GM12875 (cell line): ENCODE data around the gene SP140L.

Experiments used
- H3K4me3 ChIP-seq: one replicate; pipeline ENCODE4 v1.5.1; 2011; ENCODE audit warnings: low read depth, low read length, control low read depth
- CTCF ChIP-seq: IDR thresholded peaks from 2 replicates; pipeline ENCODE4 v1.5.1; 2011; ENCODE audit warnings: low read depth, mild to moderate bottlenecking, control low read depth, inconsistent platforms, low read length, moderate library complexity, borderline replicate concordance; ENCODE audit not compliant: insufficient read depth

Gene SP140L

GRCh38 chr2:230325316-230326243, 1.4 kb upstream of the SP140L start:
- TF ChIP-seq CTCF = no peak
- H3K4me3 ChIP-seq = no peak overlapping the region

GRCh38 chr2:230327418-230328154, 593 bp downstream of the SP140L start:
- peak overlapping the region; percentile 55 for H3K4me3 ChIP-seq
- TF ChIP-seq CTCF = no peak

GRCh38 chr2:230328155-230328458, 1.1 kb downstream of the SP140L start:
- TF ChIP-seq CTCF = no peak
- no peak overlapping the region for H3K4me3 ChIP-seq

- no peak for TF ChIP-seq CTCF
Observed at GRCh38 chr2:230329946-230330605, 3.1 kb downstream of the SP140L start.

GRCh38 chr2:230330725-230331124, 3.7 kb downstream of the SP140L start:
- no peak overlapping the region for H3K4me3 ChIP-seq

More at GRCh38 chr2:230329946-230330605, 3.1 kb downstream of the SP140L start:
- H3K4me3 ChIP-seq = no peak overlapping the region

GRCh38 chr2:230335461-230335863, 8.5 kb downstream of the SP140L start:
- no peak overlapping the region for H3K4me3 ChIP-seq
- TF ChIP-seq CTCF = no peak

More at GRCh38 chr2:230330725-230331124, 3.7 kb downstream of the SP140L start:
- no peak for TF ChIP-seq CTCF
